GM19240 (cell line): ENCODE results near the gene DNAJC16.
A peak's percentile ranks its signal among the peaks of the same experiment; 100 is the strongest.
"Not testable (repeated sequence)": the region's sequence is repeated elsewhere in the genome, so short reads cannot be mapped to it uniquely, and the experiment has no call there.

Source experiments
- DNase-seq: peaks from one replicate; pipeline ENCODE4 v3.0.0; 2011; ENCODE audit warnings: low spot score; ENCODE audit not compliant: insufficient read length

DNAJC16 gene

GRCh38 chr1:15526490-15527339 lies at the start of gene DNAJC16:
Gene DNAJC16, plus strand, starts transcription at chr1:15526848. Its CDS starts 2,258 bp downstream, at chr1:15529106.
- DNase-seq: peak; percentile 71

DNA sequence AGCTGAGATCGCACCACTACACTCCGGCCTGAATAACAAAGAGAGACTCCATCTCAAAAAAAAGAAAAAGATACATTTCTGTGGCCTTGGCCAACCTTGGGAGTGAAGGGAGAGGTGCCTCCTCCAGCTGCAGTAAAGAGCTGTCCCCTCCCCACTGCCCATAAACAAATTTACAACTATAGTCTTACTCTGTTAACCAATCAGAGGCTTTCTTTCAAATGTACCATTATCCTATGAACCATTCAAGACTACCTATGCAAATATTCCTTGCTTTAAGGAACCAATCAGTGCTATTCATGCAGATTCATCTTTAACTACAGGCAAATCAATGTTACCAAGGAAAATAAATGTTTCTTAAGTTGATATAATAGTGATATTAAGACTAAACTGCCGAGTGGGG lies 49.7 kb upstream of the DNAJC16 start:
- no peak for DNase-seq

- no peak for DNase-seq
Measured at GRCh38 chr1:15477646-15478212, 48.9 kb upstream of the DNAJC16 start.

GRCh38 chr1:15479654-15480347 lies 46.8 kb upstream of the DNAJC16 start:
- DNase-seq: no peak

- not testable (repeated sequence) for DNase-seq
Measured at GRCh38 chr1:15482455-15482854, 44.2 kb upstream of the DNAJC16 start.

GRCh38 chr1:15482983-15483543 lies 43.6 kb upstream of the DNAJC16 start:
- DNase-seq: not testable (repeated sequence)

GRCh38 chr1:15483971-15484370 lies 42.7 kb upstream of the DNAJC16 start:
- DNase-seq: no peak

DNA sequence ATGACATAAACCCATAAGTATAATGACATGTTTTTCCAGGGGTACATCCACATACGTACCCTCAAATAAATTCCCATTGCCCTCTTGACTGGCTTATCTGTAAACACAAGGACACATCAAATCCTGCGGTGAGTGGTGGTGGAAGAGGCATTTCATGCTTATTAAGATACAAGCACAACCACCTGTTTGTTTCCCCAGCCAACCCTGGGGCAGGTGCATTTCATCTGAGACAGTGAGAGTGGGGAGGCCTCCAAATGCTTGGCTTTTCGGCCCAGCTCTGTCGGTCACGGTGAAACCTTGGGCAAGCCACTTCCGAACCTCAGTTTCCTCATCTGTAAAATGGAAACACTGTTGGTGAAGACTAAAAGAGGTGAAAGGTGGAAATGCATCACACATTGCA lies 42.2 kb upstream of the DNAJC16 start:
- DNase-seq: not testable (repeated sequence)

- DNase-seq: no peak
Measured at GRCh38 chr1:15485636-15486035, 41.0 kb upstream of the DNAJC16 start.

DNA sequence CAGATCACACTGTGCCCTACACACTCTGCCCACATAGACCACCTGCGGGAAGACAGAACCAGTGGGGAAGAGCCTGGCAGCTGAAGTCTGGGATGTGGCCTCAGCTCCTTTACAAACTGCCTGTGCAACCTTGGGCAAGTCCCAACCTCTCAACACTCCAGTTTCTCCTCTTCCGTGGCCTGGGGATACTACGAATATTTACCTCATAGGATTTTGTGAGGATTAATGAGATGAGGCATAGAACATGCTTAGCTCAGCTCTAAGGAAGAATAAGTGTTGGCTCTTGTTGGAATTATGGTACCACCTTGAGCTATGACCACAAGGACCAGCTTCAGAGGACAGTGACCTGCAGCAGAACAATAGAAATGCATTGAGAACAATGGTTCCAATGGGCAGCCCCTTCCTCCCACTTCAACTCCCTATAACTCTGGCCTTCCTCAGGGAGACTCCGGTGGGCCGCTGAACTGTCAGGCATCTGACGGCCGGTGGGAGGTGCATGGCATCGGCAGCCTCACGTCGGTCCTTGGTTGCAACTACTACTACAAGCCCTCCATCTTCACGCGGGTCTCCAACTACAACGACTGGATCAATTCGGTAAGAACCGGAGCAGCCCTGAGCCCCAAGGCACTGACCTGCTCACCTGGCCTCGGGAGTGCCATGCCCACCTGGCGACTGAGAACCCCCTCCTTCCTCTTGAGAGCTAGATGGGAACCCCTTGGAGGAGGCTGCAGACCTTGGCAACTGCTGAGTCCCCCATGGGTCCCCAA lies 39.6 kb upstream of the DNAJC16 start:
- not testable (repeated sequence) for DNase-seq

GRCh38 chr1:15488371-15488770 lies 38.3 kb upstream of the DNAJC16 start:
- DNase-seq: no peak

GRCh38 chr1:15489052-15489736 lies 37.5 kb upstream of the DNAJC16 start:
- DNase-seq: no peak

DNA sequence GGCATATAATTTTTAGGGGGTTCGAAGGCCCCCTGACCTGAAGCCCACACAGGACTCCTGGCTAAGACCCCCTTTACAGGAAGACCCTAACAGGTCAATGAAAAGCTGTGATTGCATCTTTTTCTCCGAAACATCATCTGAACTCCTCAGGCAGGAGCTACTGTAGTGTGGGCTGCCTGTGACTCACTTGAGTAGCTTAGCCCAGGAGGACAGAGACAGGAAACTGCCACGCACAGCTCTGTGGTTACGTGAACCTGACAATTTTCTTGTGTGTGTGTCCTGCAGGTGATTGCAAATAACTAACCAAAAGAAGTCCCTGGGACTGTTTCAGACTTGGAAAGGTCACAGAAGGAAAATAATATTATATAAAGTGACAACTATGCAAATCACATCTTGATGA lies 35.6 kb upstream of the DNAJC16 start:
- DNase-seq: not testable (repeated sequence)

GRCh38 chr1:15492596-15492995 lies 34.1 kb upstream of the DNAJC16 start:
- no peak for DNase-seq

DNA sequence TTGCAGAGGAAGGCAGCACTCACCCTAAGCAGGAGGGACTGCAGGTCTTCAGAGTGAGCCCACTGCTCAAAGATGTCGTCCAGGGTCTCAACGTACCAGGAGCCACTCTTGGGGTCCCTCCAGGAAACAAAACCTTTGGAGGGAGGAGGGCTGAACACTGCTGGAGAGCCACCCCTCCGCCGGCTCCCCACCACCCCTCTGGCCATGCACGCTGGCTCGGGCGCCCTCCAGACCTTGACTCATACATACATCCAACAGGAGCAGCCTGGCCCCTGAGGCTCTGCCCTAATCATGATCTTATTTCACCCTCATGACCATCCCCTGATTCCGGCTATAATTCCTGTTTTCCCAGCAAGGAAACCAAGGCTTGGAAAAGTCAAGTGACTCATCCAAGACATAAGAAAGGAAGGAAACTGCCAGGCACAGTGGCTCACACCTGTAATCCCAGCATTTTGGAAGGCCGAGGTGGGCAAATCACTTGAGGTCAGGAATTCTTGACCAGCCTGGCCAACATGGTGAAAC lies 32.7 kb upstream of the DNAJC16 start:
- DNase-seq: no peak

DNA sequence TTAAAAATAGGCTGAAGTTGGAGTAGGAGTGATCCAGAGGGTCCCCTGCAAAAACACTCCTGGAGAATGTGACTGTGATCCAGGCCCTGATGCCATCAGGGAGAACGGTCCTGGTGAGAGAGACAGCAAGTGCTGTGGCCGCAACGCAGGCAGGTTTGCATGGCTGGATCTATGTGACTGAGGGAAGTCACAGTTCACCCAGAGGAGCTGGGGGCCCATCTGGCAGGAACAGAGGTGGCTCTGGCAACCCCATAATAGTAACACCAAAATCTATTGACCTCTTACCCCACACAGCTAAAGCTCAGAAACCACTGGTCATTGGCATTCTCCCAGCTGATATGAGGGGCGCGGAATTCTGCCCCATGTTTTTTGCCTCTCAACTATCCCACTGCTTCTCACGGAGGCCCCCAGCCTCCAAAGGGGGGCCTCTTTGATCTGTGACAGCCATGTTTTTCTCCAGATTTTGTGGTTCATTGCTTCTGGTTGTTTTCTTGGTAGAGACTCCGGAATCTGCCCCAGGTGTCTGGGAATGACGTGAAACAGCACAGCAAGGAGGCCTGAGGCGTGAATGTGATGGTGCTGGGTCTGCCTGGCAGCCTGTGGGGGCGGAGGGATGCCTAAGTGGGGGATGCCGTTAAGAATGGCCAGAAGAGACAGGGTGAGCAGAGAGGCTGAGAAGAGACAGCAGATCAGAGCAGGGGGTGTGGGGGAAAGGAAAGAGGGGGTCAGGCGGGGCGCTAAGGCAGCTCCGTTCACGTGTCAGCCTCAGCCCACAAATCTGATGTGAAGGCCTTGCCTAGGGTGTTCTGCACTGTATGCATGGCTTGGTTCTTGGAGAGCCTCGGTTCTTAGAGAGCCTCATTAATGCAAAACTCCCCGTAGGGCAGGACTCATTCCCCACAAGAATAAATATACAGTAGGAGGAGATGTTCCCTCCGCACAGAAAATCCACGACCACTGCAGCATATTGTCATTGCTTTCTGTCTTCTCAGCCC lies 26.2 kb upstream of the DNAJC16 start:
- DNase-seq: no peak

DNA sequence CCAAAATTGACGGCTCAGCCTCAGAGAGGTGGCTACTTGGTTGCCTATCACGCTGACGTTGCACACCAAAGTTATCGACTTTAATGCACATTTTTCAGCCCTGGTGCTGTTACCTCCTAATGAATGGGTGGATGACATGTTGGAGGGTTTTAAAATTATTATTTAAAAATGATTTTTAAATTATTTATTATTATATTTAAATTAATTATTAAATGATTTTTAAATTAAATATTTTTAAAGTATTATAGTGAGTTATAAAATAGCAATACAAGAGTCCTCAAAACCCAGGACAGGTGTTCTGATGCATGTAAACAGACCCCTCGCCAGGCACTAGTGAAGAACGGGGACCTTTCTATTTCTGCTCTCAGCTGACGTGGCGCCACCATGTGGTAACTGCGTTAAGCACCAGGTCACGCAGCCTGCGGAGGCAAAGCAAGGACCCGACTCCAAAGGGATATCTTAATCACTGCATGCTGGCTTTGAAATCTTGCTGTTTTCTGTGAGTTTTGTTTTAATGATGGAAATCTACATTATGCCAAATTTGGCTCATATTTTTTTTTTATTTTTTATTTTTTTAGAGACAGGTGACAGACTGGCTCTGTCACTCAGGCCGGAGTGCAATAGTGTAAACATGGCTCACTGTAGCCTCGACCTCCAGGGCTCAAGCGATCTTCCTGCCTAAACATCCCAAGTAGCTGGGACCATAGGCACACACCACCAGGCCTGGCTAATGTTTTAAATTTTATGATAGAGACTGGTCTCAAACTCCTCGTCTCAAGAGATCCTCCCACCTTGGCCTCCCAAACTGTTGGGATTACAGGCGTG lies 25.2 kb upstream of the DNAJC16 start:
- DNase-seq: peak; percentile 55

- DNase-seq: no peak
Measured at GRCh38 chr1:15504436-15504835, 22.2 kb upstream of the DNAJC16 start.
